K562 treated with DMSO at 1 percent for 48 hours (cell line): ENCODE measurements around the gene ADAM8. TPM values are rescaled to one million over a fixed set of nuclear protein-coding genes. Genes with fewer than 3 reads are reported as not detected.

ENCODE experiments used
- total RNA-seq: library from RNA; unstranded; fragments of 300-600 nt; gene quantifications from 2 replicates; pipeline ENCODE4 v1.2.3, GENCODE V29; 2022; ENCODE audit warnings: low replicate concordance; ENCODE audit errors: extremely low read depth

The ADAM8 gene
- total RNA-seq, result not detected in 2 replicates

GRCh38 chr10:133276435-133277201 is at the start of gene ADAM8:
TSS of gene ADAM8 (minus strand) at chr10:133276868. CDS start at chr10:133276817, 51 bp downstream.

DNA sequence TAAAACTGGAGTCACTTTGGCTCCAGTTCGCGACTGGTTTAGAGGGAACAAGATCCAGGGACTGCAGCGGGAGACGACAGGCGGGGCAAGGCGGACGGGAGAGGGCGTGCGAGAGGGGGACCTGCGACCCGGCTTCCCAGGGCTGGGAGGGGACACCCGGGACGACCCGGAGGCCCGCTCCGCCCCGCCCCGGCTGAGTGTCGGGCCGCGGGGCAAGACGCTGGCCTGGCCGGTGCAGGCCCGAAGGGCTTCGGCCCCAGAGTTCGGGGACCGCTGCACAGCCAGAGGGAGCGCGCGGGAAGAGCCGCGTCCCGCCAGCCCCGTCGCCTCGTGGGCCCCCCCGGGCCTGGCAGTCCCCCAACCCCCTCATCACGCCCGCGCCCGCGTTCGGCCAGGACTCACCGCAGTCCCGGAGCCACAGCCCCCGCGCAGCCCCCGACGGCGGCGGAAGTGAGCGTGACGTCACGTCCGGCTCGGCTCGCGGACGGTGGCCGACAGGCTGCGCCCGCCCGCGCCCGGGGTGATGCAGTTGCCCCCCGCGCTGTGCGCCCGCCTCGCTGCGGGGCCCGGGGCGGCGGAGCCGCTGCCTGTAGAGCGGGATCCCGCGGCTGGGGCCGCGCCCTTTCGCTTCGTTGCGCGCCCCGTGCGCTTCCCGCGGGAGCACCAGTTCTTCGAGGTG is 31.9 kb upstream of the ADAM8 start, which contains the start of the genes TUBGCP2 and ZNF511:
TUBGCP2 (minus strand) TSS at position 452 of the 679 bp plus-strand sequence. CDS start 5,931 bp downstream, outside the sequence.
ZNF511 (plus strand) TSS at position 494 of the 679 bp plus-strand sequence; CDS start at position 524, 30 bp downstream.

DNA sequence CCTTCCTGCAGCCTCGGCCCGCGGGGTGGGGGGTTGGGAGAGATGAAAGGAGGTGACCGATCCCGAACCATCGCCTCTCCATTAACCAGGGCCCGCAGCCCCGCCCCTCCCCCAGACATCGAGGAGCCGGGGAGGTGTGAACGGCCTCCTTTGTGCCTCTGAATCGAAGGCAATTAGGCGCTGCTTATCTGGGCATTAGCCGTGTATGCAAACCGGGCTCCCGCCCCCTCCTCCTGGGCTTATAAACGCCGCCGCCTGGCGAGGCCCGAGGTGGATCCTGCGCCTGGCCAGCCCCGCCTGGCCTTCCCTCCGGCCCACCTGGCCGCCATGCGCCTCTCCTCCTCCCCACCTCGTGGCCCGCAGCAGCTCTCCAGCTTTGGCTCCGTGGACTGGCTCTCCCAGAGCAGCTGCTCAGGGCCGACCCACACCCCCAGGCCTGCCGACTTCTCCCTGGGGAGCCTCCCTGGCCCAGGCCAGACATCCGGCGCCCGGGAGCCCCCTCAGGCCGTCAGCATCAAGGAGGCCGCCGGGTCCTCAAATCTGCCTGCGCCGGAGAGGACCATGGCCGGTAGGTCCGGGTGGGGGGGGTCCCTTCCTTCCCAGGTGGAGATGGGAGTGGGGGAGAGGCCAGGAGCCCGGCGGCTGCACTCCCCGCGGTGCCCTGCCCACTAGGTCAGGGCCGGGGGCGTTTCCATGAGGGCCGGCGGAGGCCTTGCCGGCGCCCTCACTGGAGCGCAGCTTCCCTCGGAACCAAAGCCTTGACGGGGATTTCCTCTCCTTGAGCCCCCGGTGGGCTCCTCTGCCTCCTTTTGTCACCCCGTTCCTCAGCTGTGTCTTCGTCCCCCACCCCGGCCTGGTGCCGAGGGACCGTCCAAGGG is 38.8 kb downstream of the ADAM8 start, which contains the start of gene VENTX:
VENTX (plus strand) TSS at position 268 of the 878 bp plus-strand sequence; CDS start at position 328, 60 bp downstream.

GRCh38 chr10:133230044-133230361 is 46.7 kb downstream of the ADAM8 start, which contains the start of gene UTF1:
TSS of gene UTF1 (plus strand) at chr10:133230217. CDS start at chr10:133230289, 72 bp downstream.

Other genes with a start within 250 kb of the ADAM8 start
- not detected in 2 replicates for gene ADGRA1, start 188.9 kb downstream of the ADAM8 start, total RNA-seq
- not detected in 2 replicates for gene KNDC1, start 116.6 kb downstream of the ADAM8 start, total RNA-seq
- gene UTF1, start 46.7 kb downstream of the ADAM8 start, total RNA-seq, result not detected in 2 replicates
- gene VENTX, start 39.0 kb downstream of the ADAM8 start, total RNA-seq, result not detected in 2 replicates
- not detected in 2 replicates for gene TUBGCP2, start 32.0 kb upstream of the ADAM8 start, total RNA-seq
- gene ZNF511, start 32.0 kb upstream of the ADAM8 start, total RNA-seq, result not detected in 2 replicates
- not detected in 2 replicates for gene CALY, start 60.0 kb upstream of the ADAM8 start, total RNA-seq
- not detected in 2 replicates for gene PRAP1, start 70.5 kb upstream of the ADAM8 start, total RNA-seq
- not detected in 2 replicates for gene FUOM, start 81.2 kb upstream of the ADAM8 start, total RNA-seq
- not detected in 2 replicates for gene ECHS1, start 96.5 kb upstream of the ADAM8 start, total RNA-seq
- gene PAOX, start 102.4 kb upstream of the ADAM8 start, total RNA-seq, result not detected in 2 replicates
- not detected in 2 replicates for gene MTG1, start 117.3 kb upstream of the ADAM8 start, total RNA-seq
- not detected in 2 replicates for gene SPRN, start 147.8 kb upstream of the ADAM8 start, total RNA-seq
- not detected in 2 replicates for gene SCART1, start 177.1 kb upstream of the ADAM8 start, total RNA-seq